GM23338 (cell line): Measurements from ENCODE around the gene LRRC4B. TPM values are rescaled to one million over a fixed set of nuclear protein-coding genes. Genes with fewer than 3 reads are reported as not detected.
A peak's percentile ranks its signal among the peaks of the same experiment; 100 is the strongest.

Experiments
- ATAC-seq: fragments of 200-7000 bp; cut with Tn5 transposase; 3 replicates; pipeline ENCODE4 v1.9.1; 2020
- DNase-seq: peaks from one replicate; pipeline ENCODE4 v3.0.0-alpha.2; 2015; ENCODE audit warnings: low spot score
- H2AFZ ChIP-seq: fragments of 200-600 bp; sonication (generic); 2 replicates; pipeline ENCODE4 v1.8.0; 2016; ENCODE audit warnings: antibody characterized with exemption, mild to moderate bottlenecking, moderate library complexity
- H3F3A ChIP-seq: fragments of 200-600 bp; sonication (generic); replicated peaks from 2 replicates; pipeline ENCODE4 v1.8.0; 2017; ENCODE audit warnings: antibody characterized with exemption, mixed run types, low read depth
- H3K27ac ChIP-seq: fragments of 200-600 bp; sonication (generic); 2 replicates; pipeline ENCODE4 v1.6.1; 2016; ENCODE audit warnings: low read depth
- H3K27me3 ChIP-seq: fragments of 200-600 bp; sonication (generic); 2 replicates; pipeline ENCODE4 v1.8.0; 2016; ENCODE audit warnings: mild to moderate bottlenecking, mixed run types, moderate library complexity; ENCODE audit not compliant: insufficient read depth
- H3K36me3 ChIP-seq: fragments of 200-600 bp; sonication (generic); 2 replicates; pipeline ENCODE4 v1.8.0; 2016; ENCODE audit warnings: mild to moderate bottlenecking; ENCODE audit not compliant: insufficient read depth
- H3K4me1 ChIP-seq: fragments of 200-600 bp; sonication (generic); 2 replicates; pipeline ENCODE4 v1.8.0; 2016; ENCODE audit warnings: mild to moderate bottlenecking, moderate library complexity; ENCODE audit not compliant: insufficient read depth
- H3K4me2 ChIP-seq: fragments of 200-600 bp; sonication (generic); 2 replicates; pipeline ENCODE4 v1.7.1; 2017; ENCODE audit warnings: mixed run types
- H3K4me3 ChIP-seq: fragments of 200-600 bp; sonication (generic); 2 replicates; pipeline ENCODE4 v1.6.1; 2016; ENCODE audit warnings: mixed run types
- H3K79me2 ChIP-seq: fragments of 200-600 bp; sonication (generic); replicated peaks from 2 replicates; pipeline ENCODE4 v1.8.0; 2017; ENCODE audit warnings: mild to moderate bottlenecking; ENCODE audit not compliant: insufficient read depth
- H3K9me2 ChIP-seq: fragments of 200-600 bp; sonication (generic); 2 replicates; pipeline ENCODE4 v1.8.0; 2017; ENCODE audit not compliant: insufficient read depth
- H4K20me1 ChIP-seq: fragments of 200-600 bp; sonication (generic); replicated peaks from 2 replicates; pipeline ENCODE4 v1.8.0; 2017; ENCODE audit warnings: mild to moderate bottlenecking; ENCODE audit not compliant: insufficient read depth
- H3K27ac Mint-ChIP-seq: 2 replicates; pipeline ENCODE4 v1.8.0; 2020; ENCODE audit warnings: inconsistent platforms, mild to moderate bottlenecking, moderate library complexity, mixed read lengths
- H3K27me3 Mint-ChIP-seq: 3 replicates; pipeline ENCODE4 v1.8.0; 2022; ENCODE audit warnings: low read depth, mild to moderate bottlenecking, moderate library complexity, mixed read lengths, inconsistent platforms; ENCODE audit not compliant: insufficient read depth, poor library complexity
- H3K36me3 Mint-ChIP-seq: 3 replicates; pipeline ENCODE4 v1.8.0; 2021; ENCODE audit warnings: low read depth, mild to moderate bottlenecking, inconsistent platforms, moderate library complexity, mixed read lengths
- H3K4me1 Mint-ChIP-seq: 3 replicates; pipeline ENCODE4 v1.8.0; 2020; ENCODE audit warnings: mild to moderate bottlenecking, inconsistent platforms, mixed read lengths
- H3K4me3 Mint-ChIP-seq: 3 replicates; pipeline ENCODE4 v1.8.0; 2021; ENCODE audit warnings: moderate library complexity, mild to moderate bottlenecking, inconsistent platforms, mixed read lengths
- H3K9me3 Mint-ChIP-seq: 3 replicates; pipeline ENCODE4 v1.8.0; 2020; ENCODE audit warnings: moderate library complexity, mild to moderate bottlenecking, inconsistent platforms, mixed read lengths
- CREB1 ChIP-seq: fragments of 250-450 bp; sonication (Bioruptor Pico); IDR thresholded peaks from 2 replicates; pipeline ENCODE4 v1.5.0; 2020; ENCODE audit warnings: low read depth, mild to moderate bottlenecking, moderate library complexity
- CTCF ChIP-seq, 2 experiments: fragments of 200-600 bp in 1 of 2; sonication (generic) in 1 of 2; conservative IDR thresholded peaks; 2 replicates each; pipeline versions ENCODE4 v1.5.1 to v1.6.1; 2016 to 2017; ENCODE audit warnings: antibody characterized with exemption in 2 of 2, low read depth in 2 of 2, mild to moderate bottlenecking in 2 of 2, moderate library complexity in 1 of 2
- ETS1 ChIP-seq: IDR thresholded peaks from 2 replicates; pipeline ENCODE4 v1.6.1; 2016; ENCODE audit warnings: antibody characterized with exemption
- EZH2 ChIP-seq: fragments of 200-600 bp; sonication (generic); IDR thresholded peaks from one replicate; pipeline ENCODE4 v1.8.0; 2017; ENCODE audit warnings: antibody characterized with exemption, mild to moderate bottlenecking, low read depth; ENCODE audit not compliant: unreplicated experiment
- EZH2phosphoT487 ChIP-seq: fragments of 200-600 bp; sonication (generic); IDR thresholded peaks from one replicate; pipeline ENCODE4 v1.8.1; 2018; ENCODE audit warnings: antibody characterized with exemption; ENCODE audit not compliant: unreplicated experiment
- JUNB ChIP-seq: IDR thresholded peaks from one replicate; pipeline ENCODE4 v1.6.1; 2016; ENCODE audit warnings: antibody characterized with exemption; ENCODE audit not compliant: unreplicated experiment
- NANOG ChIP-seq: IDR thresholded peaks from 2 replicates; pipeline ENCODE4 v1.6.1; 2016; ENCODE audit warnings: antibody characterized with exemption, borderline replicate concordance
- POLR2AphosphoS5 ChIP-seq: IDR thresholded peaks from 2 replicates; pipeline ENCODE4 v1.6.1; 2016; ENCODE audit warnings: antibody characterized with exemption, low read depth
- STAT1 ChIP-seq: IDR thresholded peaks from one replicate; pipeline ENCODE4 v1.6.1; 2016; ENCODE audit warnings: antibody characterized with exemption; ENCODE audit not compliant: unreplicated experiment
- ZNF114 ChIP-seq: fragments of 250-450 bp; sonication (Bioruptor Pico); IDR thresholded peaks from 2 replicates; pipeline ENCODE4 v1.5.0; 2020; ENCODE audit warnings: mild to moderate bottlenecking, moderate library complexity
- ZNF331 ChIP-seq: fragments of 250-450 bp; sonication (Bioruptor Pico); IDR thresholded peaks from 2 replicates; pipeline ENCODE4 v1.5.0; 2020; ENCODE audit warnings: low read depth, mild to moderate bottlenecking, moderate library complexity
- ZNF462 ChIP-seq: fragments of 250-450 bp; sonication (Bioruptor Pico); IDR thresholded peaks from 2 replicates; pipeline ENCODE4 v1.5.0; 2020; ENCODE audit warnings: mild to moderate bottlenecking, moderate library complexity
- polyA plus RNA-seq: library from polyadenylated mRNA; unstranded; fragments of >200 nt; fragmentation: Nextera tagmentation; extraction: Ambion mirVana; gene quantifications from 2 replicates; pipeline ENCODE4 v1.2.1, GENCODE V29; 2016
- total RNA-seq: library from RNA; depleted of rRNA; stranded (reverse); fragments of >200 nt; shearing (Covaris generic); gene quantifications from 2 replicates; pipeline ENCODE4 v1.2.3, GENCODE V29; 2014
- TF ChIP-seq, protein P1 (sequence below): IDR thresholded peaks from one replicate; pipeline ENCODE4 v1.6.1; 2018; ENCODE audit warnings: antibody characterized with exemption; ENCODE audit not compliant: unreplicated experiment

The LRRC4B gene
- total and polyA plus RNA-seq, 2 experiments from 2014 or later: 2.0 to 13.2 TPM

DNA sequence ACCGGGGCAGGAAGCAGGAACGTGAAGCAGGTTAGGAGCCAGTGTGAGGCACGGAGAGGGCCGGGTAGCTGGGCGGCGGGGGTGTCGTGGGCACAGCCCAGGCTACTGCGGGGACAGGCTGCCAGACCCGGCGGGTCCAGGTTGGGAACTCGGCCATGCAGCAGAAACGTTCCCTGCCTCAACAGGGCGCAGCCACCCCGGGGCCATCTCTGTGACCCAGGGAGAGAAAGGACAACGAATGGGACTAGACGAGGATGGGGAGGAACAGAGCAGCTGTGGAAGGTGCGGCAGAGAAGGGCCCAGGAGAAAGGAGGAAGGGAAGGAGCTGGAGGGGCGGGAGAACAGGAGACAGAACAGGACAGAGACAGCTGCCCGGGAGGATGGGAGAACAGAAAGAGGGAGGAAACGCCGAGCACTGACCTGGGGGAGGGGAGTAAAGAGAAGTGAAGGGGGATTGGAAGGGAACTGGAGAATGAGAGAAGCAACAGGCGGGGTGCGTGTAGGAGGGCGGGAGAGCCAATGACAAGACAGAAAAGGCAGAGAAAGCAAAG lies 78.7 kb downstream of the LRRC4B start:
- no peak for ATAC-seq
- peaks cover 79% of the 10 kb centered on the region for H3K27me3 ChIP-seq
- H3F3A ChIP-seq: 0 out of 2 replicates have a peak, but pooled peaks cover 4% of the 10 kb centered on the region
- H3K79me2 ChIP-seq: no peaks in the 10 kb centered on the region
- no peaks in the 10 kb centered on the region; the same call in 2 of the 3 replicates for H3K4me1 Mint-ChIP-seq
- H3K36me3 ChIP-seq: peaks cover 9% of the 10 kb centered on the region
- H3K36me3 Mint-ChIP-seq: peaks cover 61% of the 10 kb centered on the region
- peak overlapping the region; percentile 69 for H3K4me2 ChIP-seq
- H4K20me1 ChIP-seq: no peaks in the 10 kb centered on the region
- H3K9me2 ChIP-seq: no peaks in the 10 kb centered on the region
- peaks cover 5% of the 10 kb centered on the region for H3K27me3 Mint-ChIP-seq
- peaks cover 19% of the 10 kb centered on the region; the same call in 1 of the 2 replicates for H3K4me1 ChIP-seq
- H3K4me3 ChIP-seq: peak overlapping the region; percentile 37; the same call in 1 of the 2 replicates
- TF ChIP-seq STAT1 (no peak), CREB1 (CRISPR knock-in tag) (no peak), EZH2phosphoT487 (no peak), NANOG (no peak), JUNB (no peak), ETS1 (no peak), CTCF (conservative IDR thresholded peaks at IDR 0.05; ENCODE audit: low read depth in 2 of 2) (no peak), EZH2 (no peak), ZNF462 (no peak), ZNF114 (CRISPR knock-in tag) (no peak), POLR2AphosphoS5 (no peak), ZNF331 (CRISPR knock-in tag) (no peak)
- TF ChIP-seq, protein P1, sequence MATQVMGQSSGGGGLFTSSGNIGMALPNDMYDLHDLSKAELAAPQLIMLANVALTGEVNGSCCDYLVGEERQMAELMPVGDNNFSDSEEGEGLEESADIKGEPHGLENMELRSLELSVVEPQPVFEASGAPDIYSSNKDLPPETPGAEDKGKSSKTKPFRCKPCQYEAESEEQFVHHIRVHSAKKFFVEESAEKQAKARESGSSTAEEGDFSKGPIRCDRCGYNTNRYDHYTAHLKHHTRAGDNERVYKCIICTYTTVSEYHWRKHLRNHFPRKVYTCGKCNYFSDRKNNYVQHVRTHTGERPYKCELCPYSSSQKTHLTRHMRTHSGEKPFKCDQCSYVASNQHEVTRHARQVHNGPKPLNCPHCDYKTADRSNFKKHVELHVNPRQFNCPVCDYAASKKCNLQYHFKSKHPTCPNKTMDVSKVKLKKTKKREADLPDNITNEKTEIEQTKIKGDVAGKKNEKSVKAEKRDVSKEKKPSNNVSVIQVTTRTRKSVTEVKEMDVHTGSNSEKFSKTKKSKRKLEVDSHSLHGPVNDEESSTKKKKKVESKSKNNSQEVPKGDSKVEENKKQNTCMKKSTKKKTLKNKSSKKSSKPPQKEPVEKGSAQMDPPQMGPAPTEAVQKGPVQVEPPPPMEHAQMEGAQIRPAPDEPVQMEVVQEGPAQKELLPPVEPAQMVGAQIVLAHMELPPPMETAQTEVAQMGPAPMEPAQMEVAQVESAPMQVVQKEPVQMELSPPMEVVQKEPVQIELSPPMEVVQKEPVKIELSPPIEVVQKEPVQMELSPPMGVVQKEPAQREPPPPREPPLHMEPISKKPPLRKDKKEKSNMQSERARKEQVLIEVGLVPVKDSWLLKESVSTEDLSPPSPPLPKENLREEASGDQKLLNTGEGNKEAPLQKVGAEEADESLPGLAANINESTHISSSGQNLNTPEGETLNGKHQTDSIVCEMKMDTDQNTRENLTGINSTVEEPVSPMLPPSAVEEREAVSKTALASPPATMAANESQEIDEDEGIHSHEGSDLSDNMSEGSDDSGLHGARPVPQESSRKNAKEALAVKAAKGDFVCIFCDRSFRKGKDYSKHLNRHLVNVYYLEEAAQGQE: no peak
- DNase-seq: no peak
- no peak overlapping the region for H2AFZ ChIP-seq
- H3K27ac ChIP-seq: no peak overlapping the region
- no peak overlapping the region for H3K27ac Mint-ChIP-seq
- H3K4me3 Mint-ChIP-seq: no peak overlapping the region
- peaks cover 100% of the 10 kb centered on the region; the same call in 2 of the 3 replicates for H3K9me3 Mint-ChIP-seq
